H1 (cell line): ENCODE measurements around the gene MRPS34. TPM values are rescaled to one million over a fixed set of nuclear protein-coding genes. Genes with fewer than 3 reads are reported as not detected.

ENCODE experiments used
- BACH1 ChIP-seq: IDR thresholded peaks from 2 replicates; pipeline ENCODE4 v1.6.1; 2012; ENCODE audit warnings: low read length, improper control_type of control experiment
- CHD7 ChIP-seq: fragments of 300-600 bp; sonication (generic); IDR thresholded peaks from 2 replicates; pipeline ENCODE4 v1.7.1; 2012; ENCODE audit warnings: low read length, moderate library complexity, mild to moderate bottlenecking, inconsistent platforms; ENCODE audit not compliant: insufficient replicate concordance
- MAFK ChIP-seq: IDR thresholded peaks from 2 replicates; pipeline ENCODE4 v1.6.1; 2012; ENCODE audit warnings: low read depth, mild to moderate bottlenecking, improper control_type of control experiment, low read length
- TCF12 ChIP-seq: IDR thresholded peaks from 2 replicates; pipeline ENCODE4 v1.6.1; 2011; ENCODE audit warnings: low read depth, mild to moderate bottlenecking, low read length
- YY1 ChIP-seq: IDR thresholded peaks from 2 replicates; pipeline ENCODE4 v1.6.1; 2011; ENCODE audit warnings: low read depth, mild to moderate bottlenecking, low read length
- ZNF274 ChIP-seq: IDR thresholded peaks from 2 replicates; pipeline ENCODE4 v1.7.0; 2012; ENCODE audit warnings: low read length, borderline replicate concordance; ENCODE audit errors: extremely low read depth
- polyA plus RNA-seq, 7 experiments: library from polyadenylated mRNA; depleted of rRNA in 3 of 7; stranded (reverse) in 5 of 7; unstranded in 2 of 7; fragments of >200 nt in 5 of 7; fragments of 200-250 nt in 2 of 7; gene quantifications; 1 replicate in 5 of 7; 2 replicates in 1 of 7; 4 replicates in 1 of 7; pipeline versions ENCODE4 v1.2.1 to v1.2.3, GENCODE V29; 2011 to 2013; ENCODE audit warnings: missing spikeins in 2 of 7, mixed read lengths in 2 of 7
- total RNA-seq: library from RNA; stranded (reverse); fragmentation: NEBNext Ultra II Directional; extraction: Animal tissue kit (Norgen Biotek cat#: 25700); gene quantifications from 2 replicates; pipeline ENCODE4 v1.2.1, GENCODE V29; 2021

The MRPS34 gene
- total and polyA plus RNA-seq, 2 of the 8 experiments (the other 6 are each of a cell fraction or from before 2014, with no cell fraction given), result 168 to 252 TPM

DNA sequence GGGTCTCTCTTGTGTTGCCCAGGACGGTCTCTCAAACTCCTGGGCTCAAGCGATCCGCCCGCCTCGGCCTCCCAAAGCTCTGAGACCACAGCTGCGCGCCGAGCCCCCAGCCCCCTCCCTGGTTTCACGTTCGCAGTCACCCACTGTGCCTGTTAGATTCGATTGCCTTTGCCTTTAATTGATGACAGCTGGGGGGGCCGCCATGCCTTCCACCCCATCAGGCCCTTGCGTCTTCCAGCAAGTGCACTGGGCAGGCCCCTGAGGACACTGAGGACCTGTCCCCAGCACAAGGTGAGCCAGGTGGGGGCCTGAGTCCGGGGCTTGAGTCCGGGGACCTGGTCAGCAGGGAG lies 17.3 kb upstream of the MRPS34 start (continued):
- TF ChIP-seq CHD7 (no peak), MAFK (no peak), TCF12 (no peak), BACH1 (no peak), ZNF274 (no peak), YY1 (no peak)
- TF ChIP-seq, all 59 proteins: peak for 0
